Measurements from ENCODE around the gene OLFML3.
"Not testable (repeated sequence)": the region's sequence is repeated elsewhere in the genome, so short reads cannot be mapped to it uniquely, and the experiment has no call there.

The OLFML3 gene

DNA sequence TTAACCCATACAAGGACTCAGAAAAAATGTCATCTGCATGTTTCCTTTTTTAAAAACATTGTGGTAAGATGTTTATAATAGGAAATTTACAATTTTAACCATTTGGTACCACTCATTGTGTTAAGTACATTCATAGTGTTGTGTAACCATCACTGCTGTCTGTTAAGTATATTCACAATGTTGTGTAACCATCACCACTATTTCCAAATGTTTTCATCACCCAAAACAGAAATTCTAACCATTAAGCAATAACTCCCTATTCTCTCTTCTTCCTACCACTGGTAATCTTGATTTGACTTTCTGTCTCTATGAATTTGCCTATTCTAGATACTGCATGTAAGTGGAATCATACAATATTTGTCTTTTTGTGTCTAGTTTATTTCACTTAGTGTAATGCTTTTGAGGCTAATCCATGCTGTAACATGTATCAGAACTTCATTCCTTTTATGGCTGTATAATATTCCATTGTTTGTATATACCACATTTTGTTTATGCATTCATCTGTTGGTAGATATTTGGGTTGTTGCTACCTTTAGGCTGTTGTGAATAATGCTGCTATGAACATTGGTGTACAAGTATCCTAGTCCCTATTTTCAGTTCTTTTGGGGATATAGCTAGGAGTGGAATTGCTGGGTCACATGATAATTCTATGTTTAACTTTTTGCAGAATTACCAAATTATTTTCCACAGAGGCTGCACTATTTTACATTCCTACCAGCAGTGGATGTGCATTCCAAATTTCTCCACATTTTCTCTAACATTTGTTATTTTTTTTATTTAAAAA lies 36.1 kb upstream of the OLFML3 start:
- Histone ChIP-seq H3K27me3 (ENCODE audit: insufficient read depth, insufficient read length) (no peaks in the 10 kb centered on the region), H3K4me1 (ENCODE audit: insufficient read depth, insufficient read length) (no peaks in the 10 kb centered on the region), H3K36me3 (ENCODE audit: insufficient read depth, insufficient read length, low read length) (peaks cover 41% of the 10 kb centered on the region), H3K9me3 (ENCODE audit: insufficient read depth, low read length) (no peaks in the 10 kb centered on the region), H3K4me3 (ENCODE audit: insufficient read length, low read depth) (no peak overlapping the region), H3K9ac (ENCODE audit: insufficient read length, low read depth) (no peak overlapping the region)
- DNase-seq (ENCODE audit: low read depth, low spot score), result no peak
- TF ChIP-seq YY1 (IDR thresholded peaks at IDR 0.05; ENCODE audit: insufficient read depth, insufficient read length), result no peak
- TF ChIP-seq ZNF274 (IDR thresholded peaks at IDR 0.05; ENCODE audit: low read depth, low read length), result no peak
- no peak for TF ChIP-seq SUZ12 (IDR thresholded peaks at IDR 0.05; ENCODE audit: extremely low read depth, insufficient read depth, insufficient read length)

DNA sequence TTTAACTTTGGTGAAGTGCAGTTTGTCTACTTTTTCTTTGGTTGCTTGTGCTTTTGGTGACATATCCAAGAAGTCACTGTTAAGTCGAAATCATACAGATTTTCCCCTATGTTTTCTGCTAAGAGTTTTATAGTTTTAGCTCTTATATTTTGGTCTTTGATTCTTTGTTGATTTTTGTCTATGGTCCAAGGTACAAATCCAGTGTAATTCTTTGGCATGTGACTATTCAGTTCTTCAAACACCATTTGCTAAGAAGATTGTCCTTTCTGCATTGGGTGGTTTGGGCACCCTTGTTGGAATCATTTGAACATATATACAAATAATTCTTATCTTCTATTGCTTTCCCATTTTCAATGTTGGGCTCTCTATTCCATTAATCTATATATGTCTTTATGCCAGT lies 33.9 kb upstream of the OLFML3 start:
- TF ChIP-seq SUZ12 (IDR thresholded peaks at IDR 0.05; ENCODE audit: extremely low read depth, insufficient read depth, insufficient read length) (no peak), YY1 (IDR thresholded peaks at IDR 0.05; ENCODE audit: insufficient read depth, insufficient read length) (no peak), ZNF274 (IDR thresholded peaks at IDR 0.05; ENCODE audit: low read depth, low read length) (no peak)
- Histone ChIP-seq H3K9ac (ENCODE audit: insufficient read length, low read depth) (no peak overlapping the region), H3K4me1 (ENCODE audit: insufficient read depth, insufficient read length) (no peaks in the 10 kb centered on the region), H3K27me3 (ENCODE audit: insufficient read depth, insufficient read length) (no peaks in the 10 kb centered on the region), H3K4me3 (ENCODE audit: insufficient read length, low read depth) (no peak overlapping the region), H3K36me3 (ENCODE audit: insufficient read depth, insufficient read length, low read length) (peaks cover 37% of the 10 kb centered on the region), H3K9me3 (ENCODE audit: insufficient read depth, low read length) (no peaks in the 10 kb centered on the region)
- no peak for DNase-seq (ENCODE audit: low read depth, low spot score)

DNA sequence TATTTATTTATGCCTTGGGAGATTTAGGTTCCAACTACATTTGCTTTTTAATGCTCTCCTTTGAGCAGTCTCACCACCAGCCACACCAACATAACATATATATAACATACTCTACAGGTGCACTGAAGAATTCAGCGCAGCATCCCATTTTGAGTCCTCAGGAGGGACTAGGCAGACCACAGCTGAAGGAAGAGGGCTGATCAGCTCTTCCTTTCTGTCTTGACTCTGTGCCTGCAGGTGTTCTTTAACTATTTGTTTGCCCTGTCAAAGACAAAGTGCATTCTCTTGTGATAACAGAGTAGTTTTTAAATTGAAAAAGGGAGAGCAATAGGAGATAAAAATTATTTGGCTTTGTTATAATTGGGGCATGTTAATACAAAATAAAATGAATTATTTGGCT lies 33.2 kb upstream of the OLFML3 start:
- TF ChIP-seq YY1 (IDR thresholded peaks at IDR 0.05; ENCODE audit: insufficient read depth, insufficient read length) (no peak), SUZ12 (IDR thresholded peaks at IDR 0.05; ENCODE audit: extremely low read depth, insufficient read depth, insufficient read length) (no peak), ZNF274 (IDR thresholded peaks at IDR 0.05; ENCODE audit: low read depth, low read length) (no peak)
- no peak for DNase-seq (ENCODE audit: low read depth, low spot score)
- H3K4me1 ChIP-seq (ENCODE audit: insufficient read depth, insufficient read length), result no peaks in the 10 kb centered on the region
- H3K36me3 ChIP-seq (ENCODE audit: insufficient read depth, insufficient read length, low read length), result peaks cover 36% of the 10 kb centered on the region
- H3K9ac ChIP-seq (ENCODE audit: insufficient read length, low read depth), result no peak overlapping the region
- H3K4me3 ChIP-seq (ENCODE audit: insufficient read length, low read depth), result no peak overlapping the region
- no peaks in the 10 kb centered on the region for H3K27me3 ChIP-seq (ENCODE audit: insufficient read depth, insufficient read length)
- no peaks in the 10 kb centered on the region for H3K9me3 ChIP-seq (ENCODE audit: insufficient read depth, low read length)

DNA sequence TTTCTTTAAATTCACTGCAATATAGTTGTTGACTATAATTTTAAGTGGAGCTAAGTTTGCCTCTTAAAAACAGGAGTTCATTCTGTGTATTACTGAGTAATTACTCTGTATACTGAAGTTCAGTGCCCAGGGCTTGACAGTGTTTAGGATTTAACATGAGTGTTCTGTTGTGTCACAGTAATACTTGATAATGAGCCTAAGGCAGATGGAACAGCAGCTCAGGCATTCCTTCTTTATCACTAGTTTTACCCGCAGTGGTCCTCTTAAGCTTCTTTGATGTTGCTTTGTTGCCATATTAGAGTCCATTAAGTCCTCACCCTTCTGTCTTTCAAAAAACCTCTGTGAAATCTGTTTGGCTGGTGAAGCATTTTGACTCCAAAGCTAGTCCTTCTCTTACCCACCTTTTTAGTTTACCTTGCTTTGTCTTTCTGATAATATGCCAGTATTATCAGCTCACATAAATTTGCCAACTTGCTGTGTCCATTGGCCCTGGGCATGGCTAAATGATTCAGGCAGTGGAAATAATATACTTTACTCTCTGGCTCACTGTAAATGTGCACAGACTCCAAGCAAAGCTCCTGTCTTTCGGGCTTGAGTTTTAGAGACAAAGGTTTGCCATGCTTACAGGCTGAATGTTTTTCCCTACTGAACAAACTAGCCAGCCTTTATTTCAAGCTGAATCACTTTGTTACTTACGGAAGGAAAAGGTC lies 32.4 kb upstream of the OLFML3 start:
- Histone ChIP-seq H3K36me3 (ENCODE audit: insufficient read depth, insufficient read length, low read length) (peaks cover 32% of the 10 kb centered on the region), H3K4me1 (ENCODE audit: insufficient read depth, insufficient read length) (no peaks in the 10 kb centered on the region), H3K9me3 (ENCODE audit: insufficient read depth, low read length) (no peaks in the 10 kb centered on the region), H3K27me3 (ENCODE audit: insufficient read depth, insufficient read length) (no peaks in the 10 kb centered on the region), H3K4me3 (ENCODE audit: insufficient read length, low read depth) (no peak overlapping the region), H3K9ac (ENCODE audit: insufficient read length, low read depth) (no peak overlapping the region)
- DNase-seq (ENCODE audit: low read depth, low spot score), result no peak
- TF ChIP-seq YY1 (IDR thresholded peaks at IDR 0.05; ENCODE audit: insufficient read depth, insufficient read length) (no peak), ZNF274 (IDR thresholded peaks at IDR 0.05; ENCODE audit: low read depth, low read length) (no peak), SUZ12 (IDR thresholded peaks at IDR 0.05; ENCODE audit: extremely low read depth, insufficient read depth, insufficient read length) (no peak)

- H3K4me1 ChIP-seq (ENCODE audit: insufficient read depth, insufficient read length), result no peaks in the 10 kb centered on the region
Measured at GRCh38 chr1:113947388-113948107, 31.7 kb upstream of the OLFML3 start.

DNA sequence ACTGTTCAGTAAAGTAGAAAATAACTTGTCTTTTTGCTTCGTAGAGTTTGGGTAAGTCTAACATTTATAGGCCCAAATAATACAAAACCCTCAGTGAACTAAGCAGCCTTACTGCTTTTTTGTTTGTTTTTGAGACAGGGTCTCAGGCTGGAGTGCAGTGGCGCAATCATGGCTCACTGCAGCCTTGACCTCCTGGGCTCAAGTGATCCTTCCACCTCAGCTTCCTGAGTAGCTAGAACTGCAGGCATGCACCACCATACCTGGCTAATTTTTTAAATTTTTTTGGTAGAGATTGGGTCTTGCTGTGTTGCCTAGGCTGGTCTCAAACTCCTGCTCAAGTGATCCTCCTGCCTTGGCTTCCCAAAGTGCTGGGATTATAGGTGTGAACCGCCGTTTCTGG lies 31.1 kb upstream of the OLFML3 start:
- not testable (repeated sequence) for H3K27me3 ChIP-seq (ENCODE audit: insufficient read depth, insufficient read length); DNase-seq (ENCODE audit: low read depth, low spot score); H3K4me1 ChIP-seq (ENCODE audit: insufficient read depth, insufficient read length); H3K4me3 ChIP-seq (ENCODE audit: insufficient read length, low read depth); H3K9ac ChIP-seq (ENCODE audit: insufficient read length, low read depth); H3K9me3 ChIP-seq (ENCODE audit: insufficient read depth, low read length)
- peaks cover 27% of the 10 kb centered on the region for H3K36me3 ChIP-seq (ENCODE audit: insufficient read depth, insufficient read length, low read length)

More at GRCh38 chr1:113947388-113948107, 31.7 kb upstream of the OLFML3 start:
- DNase-seq (ENCODE audit: low read depth, low spot score), result no peak
- Histone ChIP-seq H3K9me3 (ENCODE audit: insufficient read depth, low read length) (no peaks in the 10 kb centered on the region), H3K4me3 (ENCODE audit: insufficient read length, low read depth) (no peak overlapping the region), H3K27me3 (ENCODE audit: insufficient read depth, insufficient read length) (no peaks in the 10 kb centered on the region), H3K36me3 (ENCODE audit: insufficient read depth, insufficient read length, low read length) (peaks cover 27% of the 10 kb centered on the region), H3K9ac (ENCODE audit: insufficient read length, low read depth) (no peak overlapping the region)
- no peak for TF ChIP-seq SUZ12 (IDR thresholded peaks at IDR 0.05; ENCODE audit: extremely low read depth, insufficient read depth, insufficient read length)
- TF ChIP-seq ZNF274 (IDR thresholded peaks at IDR 0.05; ENCODE audit: low read depth, low read length), result no peak
- TF ChIP-seq YY1 (IDR thresholded peaks at IDR 0.05; ENCODE audit: insufficient read depth, insufficient read length), result no peak

DNA sequence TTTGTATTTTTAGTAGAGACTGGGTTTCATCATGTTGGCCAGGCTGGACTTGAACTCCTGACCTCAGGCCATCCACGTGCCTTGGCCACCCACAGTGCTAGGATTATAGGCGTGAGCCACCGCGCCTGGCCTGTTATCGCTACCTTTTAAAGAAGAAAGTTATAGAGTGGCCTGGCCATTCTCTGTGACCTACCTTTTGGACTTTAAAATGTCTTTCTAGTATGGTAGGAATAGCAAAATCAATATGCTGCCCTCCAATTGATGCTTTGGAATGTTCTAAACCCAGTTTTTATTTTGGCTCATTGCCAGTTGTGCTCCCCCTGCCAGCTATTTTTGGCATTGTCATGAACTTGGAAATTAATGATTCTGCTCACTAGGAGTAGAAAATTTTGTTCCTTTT lies 30.3 kb upstream of the OLFML3 start:
- H3K4me1 ChIP-seq (ENCODE audit: insufficient read depth, insufficient read length), result no peaks in the 10 kb centered on the region
- no peak overlapping the region for H3K9ac ChIP-seq (ENCODE audit: insufficient read length, low read depth)
- no peak for TF ChIP-seq SUZ12 (IDR thresholded peaks at IDR 0.05; ENCODE audit: extremely low read depth, insufficient read depth, insufficient read length)
- no peak for TF ChIP-seq YY1 (IDR thresholded peaks at IDR 0.05; ENCODE audit: insufficient read depth, insufficient read length)
- no peak for TF ChIP-seq ZNF274 (IDR thresholded peaks at IDR 0.05; ENCODE audit: low read depth, low read length)
- DNase-seq (ENCODE audit: low read depth, low spot score), result no peak
- H3K27me3 ChIP-seq (ENCODE audit: insufficient read depth, insufficient read length), result no peaks in the 10 kb centered on the region
- no peak overlapping the region for H3K4me3 ChIP-seq (ENCODE audit: insufficient read length, low read depth)
- H3K36me3 ChIP-seq (ENCODE audit: insufficient read depth, insufficient read length, low read length), result peaks cover 26% of the 10 kb centered on the region
- H3K9me3 ChIP-seq (ENCODE audit: insufficient read depth, low read length), result no peaks in the 10 kb centered on the region

Measured in NT2/D1 (cell line).